GM21576 (cell line): Measurements from ENCODE around the gene GP1BB.

Source experiments
- ATAC-seq: cut with Tn5 transposase; IDR thresholded peaks from one replicate; pipeline ENCODE4 v1.9.1; 2021; ENCODE audit warnings: mild to moderate bottlenecking, moderate library complexity; ENCODE audit not compliant: unreplicated experiment

GP1BB gene

GRCh38 chr22:19713650-19714311 lies 9.6 kb upstream of the GP1BB start:
- no peak for ATAC-seq

GRCh38 chr22:19714312-19715187 lies 8.8 kb upstream of the GP1BB start, which contains the start of gene SEPTIN5:
TSS of gene SEPTIN5 (plus strand) at chr22:19714503. CDS start at chr22:19714589, 86 bp downstream.
- no peak for ATAC-seq

- no peak for ATAC-seq
Observed at GRCh38 chr22:19715188-19715930, 8.0 kb upstream of the GP1BB start.

GRCh38 chr22:19716041-19716828 lies 7.1 kb upstream of the GP1BB start:
- ATAC-seq = no peak

GRCh38 chr22:19716829-19717105 lies 6.6 kb upstream of the GP1BB start:
- no peak for ATAC-seq

DNA sequence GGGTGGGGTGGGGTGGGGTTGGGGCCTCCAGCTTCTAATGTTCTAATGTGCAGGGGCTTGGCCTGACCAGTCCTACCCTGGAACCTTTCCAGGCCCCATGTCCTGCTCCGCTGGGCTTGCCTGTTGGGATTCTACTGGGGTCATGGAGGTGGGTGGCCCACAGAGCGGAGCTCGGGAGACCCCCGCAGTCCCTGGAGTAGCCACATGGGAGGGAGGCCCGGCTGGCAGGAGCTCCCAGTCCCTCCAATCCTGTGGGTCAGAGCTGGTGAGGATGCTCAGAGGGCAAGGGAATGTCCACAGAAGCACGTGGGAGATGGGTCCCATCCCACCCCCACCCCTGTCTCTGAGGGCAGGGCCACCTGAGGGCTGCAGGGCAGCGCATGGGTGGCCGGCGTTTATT lies 6.2 kb upstream of the GP1BB start:
- no peak for ATAC-seq

DNA sequence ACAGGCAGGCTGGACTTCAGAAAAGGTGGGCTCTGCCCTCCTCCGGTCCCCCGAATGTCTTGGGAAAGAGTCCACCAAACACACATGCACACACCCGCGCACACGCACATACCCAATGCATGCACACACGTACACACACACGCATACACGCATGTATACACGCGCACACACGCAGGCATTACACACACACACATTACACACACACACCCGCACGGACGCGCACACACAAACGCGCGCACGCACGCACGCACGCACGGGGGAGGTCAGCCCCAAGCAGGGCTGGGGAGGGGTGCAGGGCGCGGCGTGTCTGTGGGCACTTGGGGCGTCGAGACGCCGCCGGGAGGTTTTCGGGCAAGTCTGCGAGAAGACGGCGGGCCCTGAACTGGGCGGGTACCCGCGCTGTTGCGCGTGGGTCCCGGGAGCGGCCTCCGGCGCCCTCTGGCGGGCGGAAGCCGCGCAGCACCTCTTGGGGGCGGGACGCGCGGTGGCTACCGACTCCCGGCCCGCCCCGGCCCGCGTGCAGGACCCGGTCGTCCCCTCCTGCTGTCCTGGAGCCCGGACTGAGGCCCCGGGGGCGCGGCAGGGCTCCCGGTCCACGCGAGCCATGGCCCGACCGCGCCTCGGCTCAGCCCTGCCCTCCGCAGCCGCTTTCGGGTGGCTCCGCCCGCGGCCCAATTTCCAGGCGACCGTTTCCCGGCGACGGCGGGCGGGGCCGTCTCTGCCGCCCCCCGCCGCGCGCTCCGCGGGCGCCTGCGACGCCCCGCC lies 5.5 kb upstream of the GP1BB start:
- ATAC-seq = no peak

- no peak for ATAC-seq
Observed at GRCh38 chr22:19718456-19719049, 4.8 kb upstream of the GP1BB start.

DNA sequence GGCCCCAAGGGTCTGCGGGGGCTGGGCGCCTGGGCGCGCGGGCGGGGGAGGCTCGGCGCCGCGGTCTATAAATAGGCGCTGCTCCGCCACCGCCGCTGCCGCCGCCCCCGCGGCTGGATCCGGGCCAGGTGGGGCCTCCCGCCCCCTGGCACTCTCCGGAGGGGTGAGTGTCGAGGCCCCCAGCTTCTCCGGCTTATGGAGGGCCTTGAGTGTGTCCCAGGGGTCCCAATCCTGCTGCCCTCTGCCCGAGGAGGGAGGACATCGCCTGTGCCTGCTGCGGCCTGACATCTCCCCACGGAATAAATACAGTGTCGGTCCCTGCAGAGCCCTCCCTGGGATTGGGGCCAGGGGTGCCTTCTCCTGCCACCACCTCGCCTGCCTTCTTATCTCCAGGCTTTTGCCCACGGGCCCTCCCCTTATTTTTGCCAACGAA lies 4.3 kb upstream of the GP1BB start:
- ATAC-seq = no peak

DNA sequence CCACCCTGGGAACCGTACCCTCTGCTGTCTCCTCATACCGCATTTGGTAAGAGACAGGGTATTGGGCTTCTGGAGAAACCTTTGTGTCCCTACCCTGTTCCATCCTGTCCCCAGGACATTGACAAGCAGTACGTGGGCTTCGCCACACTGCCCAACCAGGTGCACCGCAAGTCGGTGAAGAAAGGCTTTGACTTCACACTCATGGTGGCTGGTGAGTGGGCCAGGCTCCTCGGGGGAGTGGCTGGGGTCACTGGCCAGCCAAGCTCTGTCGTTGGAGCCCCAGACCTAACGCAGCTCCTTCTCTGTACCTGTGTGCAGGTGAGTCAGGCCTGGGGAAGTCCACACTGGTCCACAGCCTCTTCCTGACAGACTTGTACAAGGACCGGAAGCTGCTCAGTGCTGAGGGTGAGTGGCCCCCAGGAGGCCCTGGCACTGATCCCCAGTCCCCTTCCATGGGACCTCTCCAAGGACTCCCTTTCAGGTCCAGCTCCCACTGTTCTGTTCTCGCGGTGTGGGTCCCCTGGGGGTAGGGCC lies 3.8 kb upstream of the GP1BB start:
- no peak for ATAC-seq

DNA sequence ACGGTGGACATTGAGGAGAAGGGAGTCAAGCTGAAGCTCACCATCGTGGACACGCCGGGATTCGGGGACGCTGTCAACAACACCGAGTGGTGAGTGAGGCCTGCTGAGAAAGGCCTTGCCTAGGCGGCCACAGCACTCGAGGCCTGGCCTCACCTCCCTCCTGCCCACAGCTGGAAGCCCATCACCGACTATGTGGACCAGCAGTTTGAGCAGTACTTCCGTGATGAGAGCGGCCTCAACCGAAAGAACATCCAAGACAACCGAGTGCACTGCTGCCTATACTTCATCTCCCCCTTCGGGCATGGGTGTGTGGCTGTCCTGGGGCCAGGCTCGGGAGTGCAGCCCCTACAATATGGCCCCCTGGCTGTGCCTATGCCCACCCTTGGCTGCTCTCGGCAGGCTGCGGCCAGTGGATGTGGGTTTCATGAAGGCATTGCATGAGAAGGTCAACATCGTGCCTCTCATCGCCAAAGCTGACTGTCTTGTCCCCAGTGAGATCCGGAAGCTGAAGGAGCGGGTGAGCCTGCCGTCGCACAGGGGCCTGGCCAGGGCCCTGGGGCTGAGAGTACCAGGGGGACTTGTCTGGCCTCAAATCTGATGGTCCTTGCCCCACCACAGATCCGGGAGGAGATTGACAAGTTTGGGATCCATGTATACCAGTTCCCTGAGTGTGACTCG lies 3.0 kb upstream of the GP1BB start:
- no peak for ATAC-seq

- ATAC-seq = no peak
Observed at GRCh38 chr22:19720999-19721329, 2.4 kb upstream of the GP1BB start.

DNA sequence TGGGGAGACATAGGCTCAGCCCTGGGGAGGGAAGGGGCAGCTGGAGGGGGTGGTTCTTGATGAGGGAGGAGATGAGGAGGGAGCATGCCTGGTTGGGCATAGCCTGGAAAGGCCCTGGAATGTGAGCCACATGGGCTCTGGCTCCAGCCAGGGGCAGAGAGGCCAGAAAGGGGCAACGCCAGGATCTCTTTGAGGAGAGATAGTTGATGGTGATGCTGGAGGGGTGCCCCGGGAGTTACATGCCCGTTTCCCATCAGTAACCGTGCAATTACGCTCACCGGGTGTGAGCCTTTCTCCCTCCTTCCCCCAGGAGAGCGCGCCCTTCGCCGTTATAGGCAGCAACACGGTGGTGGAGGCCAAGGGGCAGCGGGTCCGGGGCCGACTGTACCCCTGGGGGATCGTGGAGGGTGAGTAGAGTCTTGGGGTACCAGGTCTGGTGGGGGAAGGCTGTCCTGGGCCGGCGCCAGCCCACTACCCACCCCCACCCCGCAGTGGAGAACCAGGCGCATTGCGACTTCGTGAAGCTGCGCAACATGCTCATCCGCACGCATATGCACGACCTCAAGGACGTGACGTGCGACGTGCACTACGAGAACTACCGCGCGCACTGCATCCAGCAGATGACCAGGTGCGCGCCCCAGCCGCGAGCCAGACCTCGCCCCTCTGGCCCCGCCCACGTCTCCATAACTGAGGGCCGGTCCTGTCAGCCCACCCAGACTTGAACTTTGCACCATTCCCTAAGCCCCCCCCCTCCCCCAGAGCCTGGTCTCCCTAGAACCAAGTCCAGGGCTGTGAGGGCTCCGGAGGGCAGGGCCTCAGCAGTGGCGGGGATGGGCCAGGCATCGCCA lies 1.8 kb upstream of the GP1BB start:
- ATAC-seq = no peak

DNA sequence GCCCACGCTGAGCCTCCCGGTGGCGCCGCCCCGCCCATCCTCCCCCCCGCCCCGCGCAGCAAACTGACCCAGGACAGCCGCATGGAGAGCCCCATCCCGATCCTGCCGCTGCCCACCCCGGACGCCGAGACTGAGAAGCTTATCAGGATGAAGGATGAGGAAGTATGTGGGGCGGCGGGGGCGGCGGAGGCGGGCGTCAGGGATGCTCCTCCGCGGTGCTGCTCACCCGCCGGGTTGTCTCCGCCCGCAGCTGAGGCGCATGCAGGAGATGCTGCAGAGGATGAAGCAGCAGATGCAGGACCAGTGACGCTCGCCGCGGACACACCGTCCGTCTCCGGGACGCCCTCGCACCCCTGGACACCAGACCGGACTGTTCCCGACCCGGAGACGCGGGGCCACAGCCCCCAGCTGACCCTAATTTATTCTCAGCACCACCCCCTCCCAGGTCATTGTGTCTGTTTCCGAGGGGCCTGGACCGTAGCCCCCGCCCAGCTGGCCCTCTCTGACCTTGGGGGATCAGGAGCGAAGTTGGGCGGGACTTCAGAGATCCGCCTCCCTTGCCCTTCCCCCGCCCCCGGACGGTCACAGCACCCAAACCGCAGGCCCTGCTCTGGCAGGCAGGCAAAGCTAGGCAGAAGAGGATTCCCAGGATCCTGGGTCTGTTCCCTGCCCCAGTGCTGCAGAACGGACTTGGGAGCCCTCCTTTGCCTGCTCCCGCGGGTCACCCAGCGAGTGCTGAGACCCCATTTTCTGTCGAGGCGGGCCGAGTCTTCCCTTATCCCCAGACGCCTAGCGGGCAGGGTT lies 959 bp upstream of the GP1BB start:
- ATAC-seq = no peak

DNA sequence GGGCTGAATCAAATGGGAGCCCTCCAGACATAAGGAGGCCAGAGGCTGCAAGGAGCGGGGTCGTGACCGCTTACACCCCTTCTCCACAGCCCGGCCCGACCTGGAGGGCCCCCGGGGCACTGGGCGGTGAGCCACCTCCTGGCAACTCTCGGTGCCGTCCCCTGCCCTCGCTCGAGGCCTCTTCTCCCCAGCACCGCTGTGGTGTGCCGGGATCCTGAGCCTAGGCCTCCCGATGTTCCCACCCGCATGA lies 432 bp upstream of the GP1BB start:
- no peak for ATAC-seq

- ATAC-seq = no peak
Observed at GRCh38 chr22:19723983-19724827, 866 bp downstream of the GP1BB start.
